Fibroblast of upper back skin (primary cell): Measurements from ENCODE around the gene FGF2.
A peak's percentile ranks its signal among the peaks of the same experiment; 100 is the strongest.
"Not testable (repeated sequence)": the region's sequence is repeated elsewhere in the genome, so short reads cannot be mapped to it uniquely, and the experiment has no call there.

Source experiments
- DNase-seq: peaks from one replicate; pipeline ENCODE4 v3.0.0-alpha.2; 2013

The FGF2 gene

GRCh38 chr4:122851568-122851967 is 24.9 kb downstream of the FGF2 start:
- DNase-seq = no peak

- no peak for DNase-seq
Measured at GRCh38 chr4:122854447-122855352, 28.1 kb downstream of the FGF2 start.

DNA sequence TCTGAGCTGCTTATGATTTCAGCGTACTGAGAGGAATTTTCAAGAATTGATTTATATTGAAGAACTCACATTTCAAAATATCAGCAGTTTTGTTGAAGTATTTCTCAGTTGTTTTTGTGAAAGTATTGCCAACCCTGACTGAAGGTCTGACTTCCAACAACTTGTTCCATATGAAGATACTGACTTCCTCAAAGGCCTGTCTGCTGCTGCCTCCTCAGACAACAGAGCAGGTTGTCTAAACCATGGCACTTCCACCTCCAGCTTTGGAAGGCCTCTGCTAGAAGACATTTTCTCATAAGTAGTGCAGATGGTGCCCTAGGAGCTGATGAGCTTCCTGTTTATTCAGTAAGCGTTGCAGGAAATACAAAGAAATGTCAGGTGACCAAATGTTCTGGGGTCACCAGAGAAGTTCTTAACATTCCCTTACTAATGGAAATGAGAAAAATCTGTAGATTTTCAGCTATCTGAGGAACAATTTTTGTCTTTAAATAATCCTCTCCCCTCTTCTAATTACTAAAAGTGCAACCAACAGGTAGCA is 28.8 kb downstream of the FGF2 start:
- DNase-seq = no peak

- DNase-seq = no peak
Measured at GRCh38 chr4:122857160-122857559, 30.5 kb downstream of the FGF2 start.

- DNase-seq = no peak
Measured at GRCh38 chr4:122858705-122859104, 32.1 kb downstream of the FGF2 start.

DNA sequence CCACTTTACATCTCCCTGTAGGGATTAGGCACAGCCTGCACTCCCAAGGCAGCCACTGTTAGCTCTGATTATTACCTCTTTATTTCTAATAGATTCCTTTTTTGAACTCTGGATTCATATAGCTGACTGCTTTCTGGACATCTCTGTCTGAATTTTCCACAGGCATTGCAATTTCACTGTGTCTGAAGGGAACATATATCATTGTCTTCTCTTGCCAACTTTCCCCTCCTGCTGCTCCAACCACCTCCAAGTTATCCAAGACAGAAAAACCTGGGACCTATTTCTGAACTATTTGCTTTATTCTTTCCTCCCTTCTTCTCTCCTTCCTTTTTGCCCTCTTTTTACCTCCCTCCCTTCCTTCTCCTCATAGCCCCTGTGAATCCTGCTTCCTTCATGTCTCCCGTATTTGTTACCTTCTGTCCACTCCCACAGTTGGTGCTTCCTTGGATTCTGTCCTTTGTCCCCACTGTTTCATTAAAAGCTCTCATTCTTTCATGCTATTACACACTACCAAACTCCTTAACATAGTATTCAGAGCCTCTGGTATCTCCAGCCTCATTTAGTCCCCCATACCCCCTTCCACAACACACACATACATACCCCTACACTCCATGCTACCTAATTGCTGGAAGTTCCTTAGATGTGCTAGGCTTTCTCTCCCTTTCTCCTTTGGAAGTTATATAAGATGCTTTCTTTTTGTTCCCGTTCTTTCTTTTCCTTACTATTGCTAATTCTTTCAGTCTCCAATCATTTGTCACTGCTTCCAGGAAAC is 34.7 kb downstream of the FGF2 start:
- no peak for DNase-seq

DNA sequence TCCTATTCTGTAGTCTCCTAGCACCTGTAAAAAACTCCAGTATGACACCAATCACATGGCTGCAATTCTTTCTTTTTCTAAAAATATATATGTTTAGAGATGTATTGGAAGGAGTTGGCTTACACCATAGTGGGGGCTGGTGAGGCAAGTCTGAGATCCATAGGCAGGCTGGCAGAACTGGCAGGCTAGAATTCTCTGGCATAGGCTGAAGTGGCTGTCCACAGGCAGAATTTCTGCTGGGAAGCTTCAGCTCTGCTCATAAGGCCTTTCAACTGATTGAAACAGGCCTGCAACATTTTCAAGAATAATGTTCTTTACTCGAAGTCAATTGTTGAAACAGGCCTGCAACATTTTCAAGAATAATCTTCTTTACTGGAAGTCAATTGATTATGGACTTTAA is 37.0 kb downstream of the FGF2 start:
- DNase-seq = no peak

- peak; percentile 54 for DNase-seq
Measured at GRCh38 chr4:122865425-122865824, 38.8 kb downstream of the FGF2 start.

DNA sequence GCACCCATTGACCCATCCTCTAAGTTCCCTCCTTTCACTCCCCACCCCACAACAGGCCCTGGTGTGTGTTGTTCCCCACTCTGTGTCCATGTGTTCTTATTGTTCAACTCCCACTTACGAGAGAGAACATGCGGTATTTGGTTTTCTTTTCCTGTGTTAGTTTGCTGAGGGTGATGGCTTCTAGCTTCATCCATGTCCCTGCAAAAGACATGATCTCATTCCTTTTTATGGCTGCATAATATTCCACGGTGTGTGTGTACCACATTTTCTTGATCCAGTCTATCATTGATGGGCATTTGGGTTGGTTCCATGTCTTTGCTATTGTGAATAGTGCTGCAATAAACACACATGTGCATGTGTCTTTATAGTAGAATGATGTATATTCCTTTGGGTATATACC is 41.6 kb downstream of the FGF2 start:
- DNase-seq = not testable (repeated sequence)

- DNase-seq = no peak
Measured at GRCh38 chr4:122873146-122873545, 46.5 kb downstream of the FGF2 start.

- DNase-seq = peak; percentile 90
Measured at GRCh38 chr4:122873821-122874593, 47.4 kb downstream of the FGF2 start.

GRCh38 chr4:122875949-122876348 is 49.3 kb downstream of the FGF2 start:
- no peak for DNase-seq

DNA sequence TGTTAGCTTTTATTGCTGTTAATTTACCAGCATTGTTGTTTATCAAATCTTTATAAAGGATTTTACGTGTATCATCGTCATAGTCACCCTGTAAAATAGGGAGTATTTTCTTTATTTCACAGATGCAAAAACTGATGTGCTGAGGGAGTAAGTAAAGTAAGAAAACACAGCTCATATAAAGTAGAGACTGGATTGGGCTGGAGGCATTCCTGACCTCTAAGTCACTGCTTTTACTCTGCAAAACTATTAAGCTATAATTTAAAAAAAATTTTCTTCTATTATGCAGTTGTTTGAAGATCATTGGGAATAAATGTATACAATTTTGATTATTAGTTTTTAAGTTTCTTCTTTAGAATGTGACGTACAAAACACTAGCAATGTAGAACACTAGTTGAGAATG is 49.8 kb downstream of the FGF2 start:
- peak; percentile 36 for DNase-seq

GRCh38 chr4:122879001-122879400 is 52.4 kb downstream of the FGF2 start:
- DNase-seq = no peak

GRCh38 chr4:122882857-122883735 is 56.5 kb downstream of the FGF2 start:
- DNase-seq = no peak

- no peak for DNase-seq
Measured at GRCh38 chr4:122884499-122884898, 57.9 kb downstream of the FGF2 start.

GRCh38 chr4:122889726-122890125 is 63.1 kb downstream of the FGF2 start:
- DNase-seq = no peak

- no peak for DNase-seq
Measured at GRCh38 chr4:122890147-122890795, 63.6 kb downstream of the FGF2 start.

GRCh38 chr4:122894827-122895226 is 68.2 kb downstream of the FGF2 start:
- no peak for DNase-seq

DNA sequence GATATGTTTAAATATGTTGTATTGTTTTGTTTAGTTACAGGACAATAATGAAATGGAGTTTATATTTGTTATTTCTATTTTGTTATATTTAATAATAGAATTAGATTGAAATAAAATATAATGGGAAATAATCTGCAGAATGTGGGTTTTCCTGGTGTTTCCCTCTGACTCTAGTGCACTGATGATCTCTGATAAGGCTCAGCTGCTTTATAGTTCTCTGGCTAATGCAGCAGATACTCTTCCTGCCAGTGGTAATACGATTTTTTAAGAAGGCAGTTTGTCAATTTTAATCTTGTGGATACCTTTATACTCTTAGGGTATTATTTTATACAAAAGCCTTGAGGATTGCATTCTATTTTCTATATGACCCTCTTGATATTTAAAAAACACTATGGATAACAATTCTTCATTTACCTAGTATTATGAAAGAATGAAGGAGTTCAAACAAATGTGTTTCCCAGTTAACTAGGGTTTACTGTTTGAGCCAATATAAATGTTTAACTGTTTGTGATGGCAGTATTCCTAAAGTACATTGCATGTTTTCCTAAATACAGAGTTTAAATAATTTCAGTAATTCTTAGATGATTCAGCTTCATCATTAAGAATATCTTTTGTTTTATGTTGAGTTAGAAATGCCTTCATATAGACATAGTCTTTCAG is 68.8 kb downstream of the FGF2 start:
- no peak for DNase-seq

DNA sequence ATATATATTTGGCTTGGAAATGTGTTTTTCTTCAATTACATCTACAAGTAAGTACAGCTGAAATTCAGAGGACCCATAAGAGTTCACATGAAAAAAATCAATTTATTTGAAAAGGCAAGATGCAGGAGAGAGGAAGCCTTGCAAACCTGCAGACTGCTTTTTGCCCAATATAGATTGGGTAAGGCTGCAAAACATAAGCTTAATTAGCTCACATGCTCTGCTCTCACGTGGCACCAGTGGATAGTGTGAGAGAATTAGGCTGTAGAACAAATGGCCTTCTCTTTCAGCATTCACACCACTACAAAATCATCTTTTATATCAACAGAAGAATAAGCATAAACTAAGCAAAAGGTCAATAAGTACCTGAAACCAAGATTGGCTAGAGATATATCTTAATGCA is 69.6 kb downstream of the FGF2 start:
- no peak for DNase-seq
